Natural killer cell (primary cell): ENCODE results near the gene SLC35G1. TPM values are rescaled to one million over a fixed set of nuclear protein-coding genes. Genes with fewer than 3 reads are reported as not detected.

Source experiments
- ATAC-seq, 3 donors: fragments of 150-1000 bp in 2 of 3; fragments of 200-7000 bp in 1 of 3; cut with Tn5 transposase; 1 replicate in 1 of 3; 2 replicates in 2 of 3; pipeline ENCODE4 v1.10.0; 2021; ENCODE audit warnings: mild to moderate bottlenecking in 2 of 3, moderate library complexity in 2 of 3
- DNase-seq, 2 donors: peaks; one replicate each; pipeline versions ENCODE4 v3.0.0 to v3.0.0-alpha.2; 2013 to 2021; ENCODE audit warnings: mixed read lengths in 1 of 2
- H3K27ac ChIP-seq: one replicate; pipeline ENCODE4 v1.5.1; 2013; ENCODE audit warnings: mild to moderate bottlenecking, low read length
- H3K27me3 ChIP-seq: one replicate; pipeline ENCODE4 v1.6.1; 2013; ENCODE audit warnings: low read length; ENCODE audit not compliant: control insufficient read depth, insufficient read depth
- H3K36me3 ChIP-seq: one replicate; pipeline ENCODE4 v1.6.1; 2013; ENCODE audit warnings: low read length; ENCODE audit not compliant: control insufficient read depth, insufficient read depth
- H3K4me1 ChIP-seq: one replicate; pipeline ENCODE4 v1.6.1; 2013; ENCODE audit warnings: low read length; ENCODE audit not compliant: control insufficient read depth, insufficient read depth
- H3K4me3 ChIP-seq: one replicate; pipeline ENCODE4 v1.5.1; 2013; ENCODE audit warnings: low read length
- H3K9me3 ChIP-seq: one replicate; pipeline ENCODE4 v1.6.1; 2013; ENCODE audit warnings: low read length; ENCODE audit not compliant: control insufficient read depth, insufficient read depth
- H3K27ac Mint-ChIP-seq, 2 donors: one replicate each; pipeline ENCODE4 v1.8.0; 2022; ENCODE audit warnings: mild to moderate bottlenecking in 2 of 2, mixed read lengths in 2 of 2, moderate library complexity in 1 of 2
- H3K27me3 Mint-ChIP-seq, 2 donors: one replicate each; pipeline ENCODE4 v1.8.0; 2022; ENCODE audit warnings: low read depth in 2 of 2, mixed read lengths in 2 of 2
- H3K36me3 Mint-ChIP-seq: one replicate; pipeline ENCODE4 v1.8.0; 2022; ENCODE audit warnings: mixed read lengths
- H3K4me1 Mint-ChIP-seq, 2 donors: one replicate each; pipeline ENCODE4 v1.8.0; 2022; ENCODE audit warnings: mixed read lengths in 2 of 2
- H3K4me3 Mint-ChIP-seq: one replicate; pipeline ENCODE4 v1.8.0; 2022; ENCODE audit warnings: mild to moderate bottlenecking, moderate library complexity, mixed read lengths
- H3K9me3 Mint-ChIP-seq, 2 donors: one replicate each; pipeline ENCODE4 v1.8.0; 2022; ENCODE audit warnings: mixed read lengths in 2 of 2
- whole genome bisulfite sequencing: methylation state at CpG from one replicate; pipeline ENCODE4 v1.1.7; 2013; ENCODE audit warnings: missing lambda C conversion rate; ENCODE audit not compliant: insufficient coverage; 5-methylcytosine and 5-hydroxymethylcytosine counted together
- intact Hi-C: fragments of 100-400 bp; cut with micrococcal nuclease; formaldehyde crosslinking; loops from one replicate; pipeline ENCODE4 v1.14.2; 2022
- total RNA-seq, 4 donors: library from RNA; stranded (reverse); fragments of 120-200 nt in 1 of 4; gene quantifications; one replicate each; pipeline versions ENCODE4 v1.2.3 to v1.2.4, GENCODE V29; 2013 to 2022
- TF ChIP-seq, protein P1 (sequence below): fragments of 200-600 bp; IDR thresholded peaks from one replicate; pipeline ENCODE4 v1.8.0; 2022; ENCODE audit warnings: antibody characterized with exemption

SLC35G1 gene, protein sequence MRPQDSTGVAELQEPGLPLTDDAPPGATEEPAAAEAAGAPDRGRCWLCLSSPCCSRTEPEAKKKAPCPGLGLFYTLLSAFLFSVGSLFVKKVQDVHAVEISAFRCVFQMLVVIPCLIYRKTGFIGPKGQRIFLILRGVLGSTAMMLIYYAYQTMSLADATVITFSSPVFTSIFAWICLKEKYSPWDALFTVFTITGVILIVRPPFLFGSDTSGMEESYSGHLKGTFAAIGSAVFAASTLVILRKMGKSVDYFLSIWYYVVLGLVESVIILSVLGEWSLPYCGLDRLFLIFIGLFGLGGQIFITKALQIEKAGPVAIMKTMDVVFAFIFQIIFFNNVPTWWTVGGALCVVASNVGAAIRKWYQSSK
- 1 to 10 TPM in 2 of 3 donors, under 1 TPM in 1; 0.99 to 1.3 (median 1.1) TPM for total RNA-seq
- 1.1 TPM for total RNA-seq (2013)

DNA sequence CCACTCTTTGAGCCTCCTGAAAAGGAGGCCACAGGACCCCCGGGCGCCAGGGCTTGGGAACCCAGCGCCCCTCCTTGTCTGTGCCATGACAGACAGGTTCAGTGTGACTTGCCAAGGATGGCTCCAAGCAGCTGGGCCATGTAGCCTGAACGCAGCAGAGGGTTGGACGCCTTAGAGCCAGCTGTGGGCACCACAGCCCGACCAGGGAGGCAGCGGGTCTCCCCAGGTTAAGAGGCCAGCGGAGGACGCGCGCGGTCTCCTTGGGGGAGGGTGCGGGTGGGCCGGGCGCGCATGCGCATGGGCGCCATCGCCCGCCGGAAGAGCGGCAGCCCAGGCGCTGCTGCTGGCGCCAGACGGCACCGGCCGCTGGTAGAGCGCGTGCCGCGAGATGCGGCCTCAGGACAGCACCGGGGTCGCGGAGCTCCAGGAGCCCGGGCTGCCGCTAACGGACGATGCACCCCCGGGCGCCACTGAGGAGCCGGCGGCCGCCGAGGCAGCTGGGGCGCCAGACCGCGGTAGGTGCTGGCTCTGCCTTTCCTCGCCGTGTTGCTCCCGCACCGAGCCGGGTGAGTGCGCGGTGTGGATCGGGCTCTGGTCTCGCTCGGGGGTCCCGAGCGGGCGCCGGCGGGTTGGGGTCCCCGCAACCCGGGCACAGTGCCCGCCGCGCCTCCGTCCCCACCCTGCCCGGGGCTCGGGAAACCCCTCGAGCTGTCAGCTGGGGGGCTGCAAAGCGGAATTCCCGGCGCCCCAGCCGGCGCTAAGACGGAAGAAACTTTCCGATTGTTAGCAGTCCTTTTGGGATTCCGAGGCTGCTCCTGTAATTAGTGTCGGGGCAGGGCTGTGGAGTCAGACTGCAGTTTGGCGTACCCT lies at the start of gene SLC35G1:
TSS of gene SLC35G1 (plus strand) at position 333 of the 870 bp plus-strand sequence. CDS start at position 389, 56 bp downstream.
- TF ChIP-seq, protein P1, sequence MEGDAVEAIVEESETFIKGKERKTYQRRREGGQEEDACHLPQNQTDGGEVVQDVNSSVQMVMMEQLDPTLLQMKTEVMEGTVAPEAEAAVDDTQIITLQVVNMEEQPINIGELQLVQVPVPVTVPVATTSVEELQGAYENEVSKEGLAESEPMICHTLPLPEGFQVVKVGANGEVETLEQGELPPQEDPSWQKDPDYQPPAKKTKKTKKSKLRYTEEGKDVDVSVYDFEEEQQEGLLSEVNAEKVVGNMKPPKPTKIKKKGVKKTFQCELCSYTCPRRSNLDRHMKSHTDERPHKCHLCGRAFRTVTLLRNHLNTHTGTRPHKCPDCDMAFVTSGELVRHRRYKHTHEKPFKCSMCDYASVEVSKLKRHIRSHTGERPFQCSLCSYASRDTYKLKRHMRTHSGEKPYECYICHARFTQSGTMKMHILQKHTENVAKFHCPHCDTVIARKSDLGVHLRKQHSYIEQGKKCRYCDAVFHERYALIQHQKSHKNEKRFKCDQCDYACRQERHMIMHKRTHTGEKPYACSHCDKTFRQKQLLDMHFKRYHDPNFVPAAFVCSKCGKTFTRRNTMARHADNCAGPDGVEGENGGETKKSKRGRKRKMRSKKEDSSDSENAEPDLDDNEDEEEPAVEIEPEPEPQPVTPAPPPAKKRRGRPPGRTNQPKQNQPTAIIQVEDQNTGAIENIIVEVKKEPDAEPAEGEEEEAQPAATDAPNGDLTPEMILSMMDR, result no peak
- intact Hi-C loops, result no loop called here
- ATAC-seq (peak; percentile 89 to 94 (median 92)), DNase-seq (peak; percentile 24 to 86)
- Histone ChIP-seq H3K9me3 (no peaks in the 10 kb centered on the region), H3K27me3 (no peaks in the 10 kb centered on the region), H3K4me1 (peaks cover 14% of the 10 kb centered on the region), H3K4me3 (peak within 1 kb of the TSS; percentile 47), H3K27ac (no peak within 1 kb of the TSS), H3K36me3 (no peaks in the 10 kb centered on the region)
- H3K4me1 Mint-ChIP-seq, result peaks cover 10 to 14% of the 10 kb centered on the region in 2 donors
- no peaks in the 10 kb centered on the region for H3K9me3 Mint-ChIP-seq
- WGBS, result under 1% methylated on average over 82 of the region's 82 CpGs
- peak within 1 kb of the TSS in 1 of 2 donors; percentile 53 for H3K27ac Mint-ChIP-seq
- no peaks in the 10 kb centered on the region for H3K36me3 Mint-ChIP-seq
- H3K27me3 Mint-ChIP-seq, result peaks cover 16 to 24% of the 10 kb centered on the region in 2 donors
- H3K4me3 Mint-ChIP-seq, result peak within 1 kb of the TSS; percentile 75

DNA sequence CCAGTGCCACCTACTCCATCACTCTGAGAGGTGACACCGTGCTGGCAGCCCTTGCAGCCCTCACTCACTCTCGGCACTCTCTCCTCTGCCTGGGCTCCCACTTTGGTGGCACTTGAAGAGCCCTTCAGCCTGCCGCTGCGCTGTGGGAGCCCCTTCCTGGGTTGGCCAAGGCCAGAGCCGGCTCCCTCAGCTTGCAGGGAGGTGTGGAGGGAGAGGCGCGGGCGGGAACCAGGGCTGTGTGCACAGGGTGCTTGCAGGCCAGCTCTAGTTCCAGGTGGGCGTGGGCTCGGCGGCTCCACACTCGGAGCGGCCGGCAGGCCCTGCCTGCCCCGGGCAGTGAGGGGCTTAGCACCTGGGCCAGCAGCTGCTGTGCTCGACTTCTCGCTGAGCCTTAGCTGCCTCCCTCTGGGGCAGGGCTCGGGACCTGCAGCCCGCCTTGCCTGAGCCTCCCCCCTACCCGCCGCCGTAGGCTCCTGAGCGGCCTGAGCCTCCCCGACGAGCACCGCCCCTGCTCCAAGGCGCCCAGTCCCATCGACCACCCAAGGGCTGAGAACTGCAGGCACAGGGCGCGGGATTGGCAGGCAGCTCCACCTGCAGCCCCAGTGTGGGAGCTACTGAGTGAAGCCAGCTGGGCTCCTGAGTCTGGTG lies 48.7 kb upstream of the SLC35G1 start:
- H3K9me3 ChIP-seq, result no peaks in the 10 kb centered on the region
- H3K4me1 Mint-ChIP-seq, result no peaks in the 10 kb centered on the region
- H3K27me3 Mint-ChIP-seq, result no peaks in the 10 kb centered on the region
- DNase-seq (no peak), ATAC-seq (no peak)
- 95% methylated on average over 30 of the region's 30 CpGs for WGBS
- H3K4me1 ChIP-seq, result no peaks in the 10 kb centered on the region
- intact Hi-C loops, result no loop called here
- H3K9me3 Mint-ChIP-seq, result no peaks in the 10 kb centered on the region
- TF ChIP-seq, protein P1, result no peak
- no peak overlapping the region for H3K27ac Mint-ChIP-seq
- no peaks in the 10 kb centered on the region for H3K27me3 ChIP-seq
- no peaks in the 10 kb centered on the region for H3K36me3 Mint-ChIP-seq
- no peak overlapping the region for H3K27ac ChIP-seq
- H3K4me3 ChIP-seq, result no peak overlapping the region
- H3K36me3 ChIP-seq, result no peaks in the 10 kb centered on the region
- no peak overlapping the region for H3K4me3 Mint-ChIP-seq

DNA sequence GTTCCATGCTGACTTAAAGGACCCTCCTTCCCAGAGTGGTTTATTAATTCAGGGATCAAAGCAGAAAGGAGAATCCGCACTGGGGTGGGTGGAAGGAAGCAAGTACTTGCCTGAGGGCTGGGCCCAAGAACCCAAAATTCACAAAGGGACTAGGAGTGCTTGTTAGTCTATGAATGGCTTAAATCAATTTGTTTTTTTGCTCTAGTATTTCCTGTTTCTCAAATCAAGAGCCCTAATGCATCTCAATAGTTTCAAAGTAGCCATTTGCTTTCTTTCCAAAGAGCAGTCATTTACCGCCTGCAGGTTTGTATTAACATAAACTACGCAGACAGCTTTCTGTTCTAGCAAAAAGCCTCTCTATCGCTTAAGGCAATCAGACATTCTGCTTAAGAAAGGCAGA lies 44.2 kb upstream of the SLC35G1 start:
- no peaks in the 10 kb centered on the region for H3K9me3 Mint-ChIP-seq

More for the DNA sequence above, 44.2 kb upstream of the SLC35G1 start:
- H3K36me3 ChIP-seq, result no peaks in the 10 kb centered on the region
- no peaks in the 10 kb centered on the region for H3K27me3 ChIP-seq
- H3K27ac ChIP-seq, result no peak overlapping the region
- no peak overlapping the region for H3K27ac Mint-ChIP-seq
- no peaks in the 10 kb centered on the region for H3K4me1 ChIP-seq
- no peaks in the 10 kb centered on the region for H3K4me1 Mint-ChIP-seq
- peaks cover 0 to 3% of the 10 kb centered on the region in 2 donors for H3K27me3 Mint-ChIP-seq
- no peak overlapping the region for H3K4me3 Mint-ChIP-seq
- TF ChIP-seq, protein P1, result no peak
- DNase-seq (no peak), ATAC-seq (no peak)
- no peaks in the 10 kb centered on the region for H3K9me3 ChIP-seq
- 89% methylated on average over 4 of the region's 4 CpGs for WGBS
- H3K4me3 ChIP-seq, result no peak overlapping the region
- no peaks in the 10 kb centered on the region for H3K36me3 Mint-ChIP-seq
- intact Hi-C loops, result no loop called here
